NCI-H146 treated with DMSO at 0.1 percent for 48 hours (cell line): ENCODE data around the gene METTL8.

Source experiments
- DNase-seq: peaks from one replicate; lab custom pipeline; 2025; ENCODE audit not compliant: unreplicated experiment; lab: John Stamatoyannopoulos, UW

Gene METTL8

GRCh38 chr2:171433763-171434012 lies at the start of gene METTL8:
Gene METTL8, minus strand, starts transcription at chr2:171433990. Its CDS starts 41,805 bp downstream, at chr2:171392185.
- no peak for DNase-seq

- no peak for DNase-seq
Observed at GRCh38 chr2:171482877-171483276, 49.1 kb upstream of the METTL8 start.

- DNase-seq = no peak
Observed at GRCh38 chr2:171482308-171482707, 48.5 kb upstream of the METTL8 start.

GRCh38 chr2:171480908-171481307 lies 47.1 kb upstream of the METTL8 start:
- DNase-seq = no peak

GRCh38 chr2:171479154-171479814 lies 45.5 kb upstream of the METTL8 start:
- no peak for DNase-seq

GRCh38 chr2:171478345-171478744 lies 44.6 kb upstream of the METTL8 start:
- no peak for DNase-seq

GRCh38 chr2:171475979-171476378 lies 42.2 kb upstream of the METTL8 start:
- DNase-seq = no peak

GRCh38 chr2:171470129-171470528 lies 36.3 kb upstream of the METTL8 start:
- no peak for DNase-seq

- no peak for DNase-seq
Observed at GRCh38 chr2:171469176-171469575, 35.4 kb upstream of the METTL8 start.

GRCh38 chr2:171460537-171460936 lies 26.7 kb upstream of the METTL8 start:
- no peak for DNase-seq

GRCh38 chr2:171459498-171459897 lies 25.7 kb upstream of the METTL8 start:
- no peak for DNase-seq

- no peak for DNase-seq
Observed at GRCh38 chr2:171452773-171453172, 19.0 kb upstream of the METTL8 start.

- no peak for DNase-seq
Observed at GRCh38 chr2:171451074-171451473, 17.3 kb upstream of the METTL8 start.

- no peak for DNase-seq
Observed at GRCh38 chr2:171447675-171448074, 13.9 kb upstream of the METTL8 start.

GRCh38 chr2:171441470-171441869 lies 7.7 kb upstream of the METTL8 start:
- DNase-seq = no peak

GRCh38 chr2:171436307-171436706 lies 2.5 kb upstream of the METTL8 start:
- DNase-seq = no peak

GRCh38 chr2:171434013-171434989 lies 511 bp upstream of the METTL8 start, which contains the start of gene DCAF17:
Gene DCAF17, plus strand, starts transcription at chr2:171434226. Its CDS starts 352 bp downstream, at chr2:171434578.
- peak; percentile 78 for DNase-seq

GRCh38 chr2:171432969-171433762 lies 624 bp downstream of the METTL8 start:
- peak; percentile 39 for DNase-seq

GRCh38 chr2:171432206-171432968 lies 1.4 kb downstream of the METTL8 start:
- no peak for DNase-seq

GRCh38 chr2:171431677-171432167 lies 2.1 kb downstream of the METTL8 start:
- DNase-seq = no peak
